AG04449 (cell line): ENCODE data around the gene HAUS5.

Source experiments
- CTCF ChIA-PET: fragments of 350-600 bp; formaldehyde crosslinking; extraction: SDS; loops from one replicate; lab custom pipeline; 2021; ENCODE audit warnings: antibody characterized with exemption; lab: Yijun Ruan, JAX
- POLR2A ChIA-PET: fragments of 400-600, 350-600 bp; formaldehyde crosslinking; extraction: SDS; loops from one replicate; lab custom pipeline; 2020; ENCODE audit warnings: antibody characterized with exemption, inconsistent platforms; lab: Yijun Ruan, JAX
- DNase-seq: peaks from one replicate; pipeline ENCODE4 v3.0.0-alpha.2; 2010; ENCODE audit warnings: low read depth, low spot score
- H3K4me3 ChIP-seq: 2 replicates; pipeline ENCODE4 v1.5.1; 2011; ENCODE audit warnings: low read depth, mild to moderate bottlenecking, control low read depth, low read length
- TF ChIP-seq, protein P1 (sequence below): IDR thresholded peaks from one replicate; pipeline ENCODE4 v1.5.1; 2011; ENCODE audit warnings: mild to moderate bottlenecking, moderate library complexity, low read length, control low read depth, inconsistent platforms; ENCODE audit not compliant: insufficient read depth; ENCODE audit errors: missing control alignments

The HAUS5 gene

DNA sequence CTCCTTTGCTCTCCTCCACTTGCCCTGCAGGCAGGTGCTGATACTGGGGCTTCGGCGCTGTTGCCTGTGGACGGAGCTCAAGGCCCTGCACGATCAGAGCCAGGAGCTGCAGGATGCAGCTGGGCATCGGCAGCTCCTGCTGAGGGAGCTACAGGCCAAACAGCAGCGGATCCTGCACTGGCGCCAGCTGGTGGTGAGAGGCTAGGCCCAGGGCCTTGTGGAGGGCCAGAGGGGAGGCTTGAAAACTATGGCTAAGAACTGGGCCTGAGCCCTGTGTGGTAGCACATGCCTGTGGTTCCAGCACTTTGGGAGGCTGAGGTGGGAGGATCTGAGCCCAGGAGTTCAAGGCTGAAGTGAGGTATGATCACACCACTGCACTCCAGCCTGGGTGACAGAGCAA lies 6.3 kb downstream of the HAUS5 start:
- ChIA-PET CTCF (no interaction called here), POLR2A (interaction anchor here (0.7 kb wide), 1 partner anchor 97 kb away, joined by 3 read pairs; no protein-coding TSS in a partner anchor)
- no peak for DNase-seq
- no peak overlapping the region for H3K4me3 ChIP-seq
- TF ChIP-seq, protein P1, sequence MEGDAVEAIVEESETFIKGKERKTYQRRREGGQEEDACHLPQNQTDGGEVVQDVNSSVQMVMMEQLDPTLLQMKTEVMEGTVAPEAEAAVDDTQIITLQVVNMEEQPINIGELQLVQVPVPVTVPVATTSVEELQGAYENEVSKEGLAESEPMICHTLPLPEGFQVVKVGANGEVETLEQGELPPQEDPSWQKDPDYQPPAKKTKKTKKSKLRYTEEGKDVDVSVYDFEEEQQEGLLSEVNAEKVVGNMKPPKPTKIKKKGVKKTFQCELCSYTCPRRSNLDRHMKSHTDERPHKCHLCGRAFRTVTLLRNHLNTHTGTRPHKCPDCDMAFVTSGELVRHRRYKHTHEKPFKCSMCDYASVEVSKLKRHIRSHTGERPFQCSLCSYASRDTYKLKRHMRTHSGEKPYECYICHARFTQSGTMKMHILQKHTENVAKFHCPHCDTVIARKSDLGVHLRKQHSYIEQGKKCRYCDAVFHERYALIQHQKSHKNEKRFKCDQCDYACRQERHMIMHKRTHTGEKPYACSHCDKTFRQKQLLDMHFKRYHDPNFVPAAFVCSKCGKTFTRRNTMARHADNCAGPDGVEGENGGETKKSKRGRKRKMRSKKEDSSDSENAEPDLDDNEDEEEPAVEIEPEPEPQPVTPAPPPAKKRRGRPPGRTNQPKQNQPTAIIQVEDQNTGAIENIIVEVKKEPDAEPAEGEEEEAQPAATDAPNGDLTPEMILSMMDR = no peak

DNA sequence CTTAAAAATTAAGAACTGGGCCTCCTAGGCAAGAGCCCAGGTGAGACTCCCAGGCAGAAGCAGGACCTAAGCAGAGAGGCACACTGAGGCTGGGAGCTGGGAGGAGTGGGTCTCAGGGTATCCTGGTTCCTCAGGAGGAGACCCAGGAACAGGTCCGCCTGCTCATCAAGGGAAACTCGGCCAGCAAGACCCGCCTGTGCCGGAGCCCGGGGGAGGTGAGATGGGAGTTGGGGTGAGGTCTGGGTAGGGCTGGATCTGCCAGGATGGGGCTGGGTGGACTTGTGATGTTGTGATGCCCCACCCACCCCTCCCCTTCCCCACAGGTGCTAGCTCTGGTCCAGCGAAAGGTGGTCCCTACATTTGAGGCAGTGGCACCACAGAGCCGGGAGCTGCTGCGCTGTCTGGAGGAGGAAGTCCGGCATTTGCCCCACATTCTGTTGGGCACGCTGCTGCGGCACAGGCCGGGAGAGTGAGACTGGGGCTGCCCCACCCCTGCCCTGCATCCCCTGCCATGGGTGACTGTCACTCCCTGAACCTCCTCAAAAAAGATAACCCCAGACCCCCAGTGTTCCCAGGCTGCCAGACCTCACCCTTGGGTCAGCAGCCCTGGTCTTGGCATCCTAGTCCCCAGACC lies 6.9 kb downstream of the HAUS5 start:
- DNase-seq = no peak
- CTCF ChIA-PET = no interaction called here

DNA sequence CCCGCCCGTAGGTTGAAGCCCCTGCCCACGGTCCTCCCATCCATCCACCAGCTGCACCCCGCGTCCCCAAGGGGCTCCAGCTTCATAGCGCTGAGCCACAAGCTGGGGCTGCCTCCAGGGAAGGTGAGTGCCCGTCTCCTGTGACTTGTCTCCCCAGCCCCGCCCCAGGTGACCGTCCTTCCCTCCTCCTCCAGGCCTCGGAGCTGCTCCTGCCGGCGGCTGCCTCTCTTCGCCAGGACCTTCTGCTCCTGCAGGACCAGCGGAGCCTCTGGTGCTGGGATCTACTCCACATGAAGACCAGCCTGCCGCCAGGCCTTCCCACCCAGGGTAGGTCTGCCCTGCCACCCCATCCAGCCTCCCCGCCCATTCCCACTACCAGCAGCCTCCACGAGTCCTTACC lies 7.5 kb downstream of the HAUS5 start:
- ChIA-PET CTCF (no interaction called here), POLR2A (no interaction called here)
- no peak overlapping the region for H3K4me3 ChIP-seq
- TF ChIP-seq, protein P1 = no peak
- DNase-seq = no peak

More for the DNA sequence above, 6.9 kb downstream of the HAUS5 start:
- TF ChIP-seq, protein P1 = no peak
- POLR2A ChIA-PET = interaction anchor here (0.7 kb wide), 1 partner anchor 98 kb away, joined by 3 read pairs; no protein-coding TSS in a partner anchor
- no peak overlapping the region for H3K4me3 ChIP-seq

DNA sequence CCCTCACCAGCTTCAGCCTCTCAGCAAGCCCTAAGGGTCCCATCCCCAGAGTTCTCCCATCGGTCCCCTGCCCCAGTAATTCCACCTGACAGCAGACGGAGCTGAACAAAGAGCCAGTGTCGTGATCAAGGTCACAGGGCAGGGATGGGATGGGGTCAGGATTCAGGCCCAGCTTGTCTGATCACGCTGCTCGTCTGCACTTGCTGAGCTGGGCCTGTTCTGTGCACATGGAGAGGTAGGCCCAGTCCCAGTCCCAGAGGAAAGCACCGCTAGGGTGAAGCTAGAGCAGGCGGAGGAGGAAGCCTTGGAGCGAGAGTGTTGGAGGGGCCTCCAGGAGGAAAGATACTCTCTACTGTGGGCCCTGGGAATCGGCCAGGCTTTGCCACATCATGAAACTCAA lies 9.2 kb downstream of the HAUS5 start:
- POLR2A ChIA-PET = no interaction called here
- no peak for DNase-seq
- TF ChIP-seq, protein P1 = no peak
- CTCF ChIA-PET = no interaction called here
- no peak overlapping the region for H3K4me3 ChIP-seq

- ChIA-PET CTCF (no interaction called here), POLR2A (no interaction called here)
- no peak overlapping the region for H3K4me3 ChIP-seq
- no peak for DNase-seq
- TF ChIP-seq, protein P1 = no peak
These were observed 10.2 kb downstream of the HAUS5 start for GRCh38 chr19:35622750-35623149.

GRCh38 chr19:35623327-35624010 lies 10.9 kb downstream of the HAUS5 start:
- ChIA-PET CTCF (interaction anchor here (0.9 kb wide), 1 partner anchor 75 kb away, joined by 3 read pairs; no protein-coding TSS in a partner anchor), POLR2A (no interaction called here)
- TF ChIP-seq, protein P1 = no peak

More at GRCh38 chr19:35623327-35624010, 10.9 kb downstream of the HAUS5 start:
- H3K4me3 ChIP-seq = no peak overlapping the region
- DNase-seq = no peak
